ENCODE data around the gene PAQR9.
A peak's percentile ranks its signal among the peaks of the same experiment; 100 is the strongest.

Gene PAQR9

GRCh38 chr3:142947799-142948575 is 15.5 kb downstream of the PAQR9 start:
- H3K9me3 Mint-ChIP-seq (ENCODE audit: low read depth), result no peaks in the 10 kb centered on the region
- no peak overlapping the region for H3K27ac Mint-ChIP-seq
- H3K36me3 Mint-ChIP-seq, result no peaks in the 10 kb centered on the region
- H3K4me3 Mint-ChIP-seq, result no peak overlapping the region
- peaks cover 26% of the 10 kb centered on the region for H3K27me3 Mint-ChIP-seq
- no peaks in the 10 kb centered on the region for H3K4me1 Mint-ChIP-seq (ENCODE audit: low read depth)

GRCh38 chr3:142947352-142947751 is 16.1 kb downstream of the PAQR9 start:
- no peak overlapping the region for H3K27ac Mint-ChIP-seq
- no peak overlapping the region for H3K4me3 Mint-ChIP-seq
- H3K27me3 Mint-ChIP-seq, result peaks cover 26% of the 10 kb centered on the region

DNA sequence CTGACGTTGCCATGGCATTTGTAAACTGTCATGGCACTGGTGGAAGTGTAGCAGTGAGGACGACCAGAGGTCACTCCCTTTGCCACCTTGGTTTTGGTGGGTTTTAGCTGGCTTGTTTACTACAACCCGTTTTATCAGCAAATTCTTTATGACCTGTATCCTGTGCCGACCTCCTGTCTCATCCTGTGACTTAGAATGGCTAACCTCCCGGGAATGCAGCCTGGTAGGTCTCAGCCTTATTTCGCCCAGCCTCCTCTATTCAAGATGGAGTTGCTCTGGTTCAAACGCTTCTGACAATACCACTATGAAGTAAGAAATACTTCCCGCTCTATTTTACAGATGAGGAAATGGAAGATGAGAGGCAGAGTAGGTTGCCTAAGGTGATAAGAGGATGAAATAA is 16.6 kb downstream of the PAQR9 start:
- no peaks in the 10 kb centered on the region for H3K4me1 Mint-ChIP-seq (ENCODE audit: low read depth)

More at GRCh38 chr3:142947352-142947751, 16.1 kb downstream of the PAQR9 start:
- no peaks in the 10 kb centered on the region for H3K4me1 Mint-ChIP-seq (ENCODE audit: low read depth)
- H3K36me3 Mint-ChIP-seq, result no peaks in the 10 kb centered on the region
- no peaks in the 10 kb centered on the region for H3K9me3 Mint-ChIP-seq (ENCODE audit: low read depth)

DNA sequence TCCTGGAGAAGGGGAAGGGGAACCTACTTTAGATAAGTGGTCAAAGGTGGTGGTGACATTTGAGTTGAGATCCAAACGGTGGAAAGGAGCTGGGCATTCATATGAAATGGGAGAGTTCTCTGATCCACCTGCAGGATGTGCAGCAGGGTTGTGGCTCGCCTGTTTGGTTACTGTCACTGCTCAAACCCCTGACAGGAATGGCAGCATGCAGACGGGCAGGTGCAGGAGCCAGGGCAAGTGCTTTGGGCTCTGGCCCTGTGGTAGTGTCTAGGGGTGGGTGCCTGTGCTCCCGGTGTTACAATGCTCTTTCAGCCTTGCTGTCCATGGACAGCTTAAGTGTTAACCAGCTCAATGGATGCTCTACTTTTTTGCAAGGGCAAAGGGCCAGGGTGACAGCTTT is 18.5 kb downstream of the PAQR9 start:
- H3K4me1 Mint-ChIP-seq (ENCODE audit: low read depth), result no peaks in the 10 kb centered on the region
- peaks cover 21% of the 10 kb centered on the region for H3K27me3 Mint-ChIP-seq
- H3K36me3 Mint-ChIP-seq, result no peaks in the 10 kb centered on the region
- H3K27ac Mint-ChIP-seq, result no peak overlapping the region
- no peak overlapping the region for H3K4me3 Mint-ChIP-seq
- H3K9me3 Mint-ChIP-seq (ENCODE audit: low read depth), result no peaks in the 10 kb centered on the region

More for the DNA sequence above, 16.6 kb downstream of the PAQR9 start:
- Mint-ChIP-seq H3K27ac (no peak overlapping the region), H3K36me3 (no peaks in the 10 kb centered on the region), H3K27me3 (peaks cover 30% of the 10 kb centered on the region), H3K9me3 (ENCODE audit: low read depth) (no peaks in the 10 kb centered on the region), H3K4me3 (peak overlapping the region; percentile 12)

DNA sequence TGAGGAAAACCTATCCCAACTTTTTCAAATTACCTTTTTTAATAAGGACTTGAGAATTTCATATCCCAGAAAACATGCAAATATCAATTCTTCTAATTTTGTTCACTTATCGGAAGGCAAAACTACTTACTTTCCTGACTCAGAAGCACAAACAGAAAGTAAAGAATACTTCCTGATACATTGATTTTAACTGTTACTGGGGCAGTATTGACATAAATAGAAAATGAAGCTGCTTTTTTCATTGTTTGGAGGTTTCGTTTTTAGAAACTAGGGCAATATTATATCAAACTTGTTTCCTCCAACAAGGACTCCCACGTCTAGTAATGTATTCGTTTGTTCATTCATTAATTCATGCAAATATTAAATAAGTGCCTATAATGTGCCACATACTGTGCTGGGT is 19.1 kb downstream of the PAQR9 start:
- H3K27ac Mint-ChIP-seq, result no peak overlapping the region

GRCh38 chr3:142943870-142944269 is 19.6 kb downstream of the PAQR9 start:
- no peak overlapping the region for H3K27ac Mint-ChIP-seq
- no peaks in the 10 kb centered on the region for H3K36me3 Mint-ChIP-seq
- H3K9me3 Mint-ChIP-seq (ENCODE audit: low read depth), result no peaks in the 10 kb centered on the region

More for the DNA sequence above, 19.1 kb downstream of the PAQR9 start:
- H3K27me3 Mint-ChIP-seq, result peaks cover 18% of the 10 kb centered on the region
- no peaks in the 10 kb centered on the region for H3K4me1 Mint-ChIP-seq (ENCODE audit: low read depth)
- no peaks in the 10 kb centered on the region for H3K36me3 Mint-ChIP-seq
- H3K9me3 Mint-ChIP-seq (ENCODE audit: low read depth), result no peaks in the 10 kb centered on the region
- no peak overlapping the region for H3K4me3 Mint-ChIP-seq

DNA sequence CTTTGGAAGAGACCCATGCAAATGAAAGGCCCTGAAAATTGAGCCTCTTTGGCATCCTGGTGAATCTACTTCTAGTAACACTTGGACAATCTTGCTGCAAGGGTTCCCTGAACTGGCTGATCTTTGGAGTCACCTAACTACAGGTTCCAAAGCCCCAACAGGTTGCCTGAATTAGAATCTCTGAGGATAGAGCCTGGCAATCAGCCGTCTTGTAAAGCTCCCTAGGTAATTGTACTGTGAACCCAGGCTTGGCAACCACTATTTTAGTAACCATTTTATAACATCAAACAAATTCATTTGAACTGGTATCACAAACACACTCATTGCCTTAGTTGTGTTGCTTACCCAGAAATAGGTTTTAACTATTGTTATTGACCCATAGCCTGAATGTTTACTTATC is 20.1 kb downstream of the PAQR9 start:
- no peaks in the 10 kb centered on the region for H3K9me3 Mint-ChIP-seq (ENCODE audit: low read depth)
- no peaks in the 10 kb centered on the region for H3K4me1 Mint-ChIP-seq (ENCODE audit: low read depth)
- H3K36me3 Mint-ChIP-seq, result no peaks in the 10 kb centered on the region
- H3K27me3 Mint-ChIP-seq, result peaks cover 17% of the 10 kb centered on the region
- no peak overlapping the region for H3K27ac Mint-ChIP-seq
- no peak overlapping the region for H3K4me3 Mint-ChIP-seq

More at GRCh38 chr3:142943870-142944269, 19.6 kb downstream of the PAQR9 start:
- Mint-ChIP-seq H3K4me3 (no peak overlapping the region), H3K4me1 (ENCODE audit: low read depth) (no peaks in the 10 kb centered on the region), H3K27me3 (peaks cover 17% of the 10 kb centered on the region)

GRCh38 chr3:142941373-142942123 is 21.9 kb downstream of the PAQR9 start:
- H3K27ac Mint-ChIP-seq, result no peak overlapping the region
- no peaks in the 10 kb centered on the region for H3K9me3 Mint-ChIP-seq (ENCODE audit: low read depth)
- H3K4me3 Mint-ChIP-seq, result no peak overlapping the region
- H3K4me1 Mint-ChIP-seq (ENCODE audit: low read depth), result no peaks in the 10 kb centered on the region
- H3K36me3 Mint-ChIP-seq, result no peaks in the 10 kb centered on the region
- H3K27me3 Mint-ChIP-seq, result peaks cover 11% of the 10 kb centered on the region

GRCh38 chr3:142940472-142940871 is 23.0 kb downstream of the PAQR9 start:
- Mint-ChIP-seq H3K4me3 (no peak overlapping the region), H3K9me3 (ENCODE audit: low read depth) (no peaks in the 10 kb centered on the region), H3K36me3 (no peaks in the 10 kb centered on the region), H3K27me3 (peaks cover 5% of the 10 kb centered on the region), H3K4me1 (ENCODE audit: low read depth) (no peaks in the 10 kb centered on the region), H3K27ac (no peak overlapping the region)

DNA sequence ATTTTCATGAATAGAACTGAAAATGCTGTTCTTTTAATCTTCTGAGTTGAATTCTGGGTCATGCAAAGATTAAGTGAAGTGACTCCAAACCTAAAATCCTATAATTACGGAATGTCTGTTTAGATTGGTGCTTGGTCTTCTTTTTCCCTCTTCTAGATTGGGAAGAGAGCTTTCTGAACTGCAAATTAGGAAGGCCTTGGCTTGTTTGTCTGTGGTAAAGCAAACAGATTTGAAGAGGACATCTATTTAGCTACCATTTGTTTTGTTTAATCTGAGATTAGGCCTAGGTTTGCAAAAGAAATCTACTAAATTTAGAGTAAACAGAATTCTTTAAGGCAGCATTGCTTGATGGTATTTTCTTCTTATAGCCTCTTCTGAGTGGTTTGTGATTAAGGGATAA is 23.5 kb downstream of the PAQR9 start:
- Mint-ChIP-seq H3K27me3 (peaks cover 5% of the 10 kb centered on the region), H3K27ac (no peak overlapping the region), H3K36me3 (no peaks in the 10 kb centered on the region), H3K4me1 (ENCODE audit: low read depth) (no peaks in the 10 kb centered on the region), H3K4me3 (no peak overlapping the region), H3K9me3 (ENCODE audit: low read depth) (no peaks in the 10 kb centered on the region)

DNA sequence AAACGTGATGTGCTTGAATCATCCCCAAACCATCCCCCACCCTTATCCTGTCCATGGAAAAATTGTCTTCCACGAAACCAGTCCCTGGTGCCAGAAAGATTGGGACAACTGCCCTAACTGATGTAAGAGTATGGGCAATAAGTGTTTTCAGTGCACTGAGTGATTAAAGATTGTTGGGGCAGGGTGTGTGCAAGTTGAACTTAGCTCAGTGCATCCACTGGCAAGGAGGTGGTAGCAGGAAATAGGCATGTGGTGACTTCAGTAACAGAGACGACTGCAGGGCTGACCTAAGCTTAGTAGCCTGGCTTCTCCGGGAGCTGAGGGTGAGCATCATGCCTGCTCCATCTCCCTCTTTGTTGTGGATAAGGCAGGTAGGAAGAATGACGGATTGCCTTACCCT is 27.5 kb downstream of the PAQR9 start:
- no peaks in the 10 kb centered on the region for H3K36me3 Mint-ChIP-seq
- H3K9me3 Mint-ChIP-seq (ENCODE audit: low read depth), result no peaks in the 10 kb centered on the region

GRCh38 chr3:142934887-142935269 is 28.6 kb downstream of the PAQR9 start:
- Mint-ChIP-seq H3K4me3 (no peak overlapping the region), H3K9me3 (ENCODE audit: low read depth) (no peaks in the 10 kb centered on the region), H3K4me1 (ENCODE audit: low read depth) (no peaks in the 10 kb centered on the region), H3K27ac (no peak overlapping the region), H3K36me3 (no peaks in the 10 kb centered on the region), H3K27me3 (peaks cover 1% of the 10 kb centered on the region)

More for the DNA sequence above, 27.5 kb downstream of the PAQR9 start:
- Mint-ChIP-seq H3K27me3 (peaks cover 1% of the 10 kb centered on the region), H3K4me1 (ENCODE audit: low read depth) (no peaks in the 10 kb centered on the region), H3K4me3 (no peak overlapping the region), H3K27ac (no peak overlapping the region)

DNA sequence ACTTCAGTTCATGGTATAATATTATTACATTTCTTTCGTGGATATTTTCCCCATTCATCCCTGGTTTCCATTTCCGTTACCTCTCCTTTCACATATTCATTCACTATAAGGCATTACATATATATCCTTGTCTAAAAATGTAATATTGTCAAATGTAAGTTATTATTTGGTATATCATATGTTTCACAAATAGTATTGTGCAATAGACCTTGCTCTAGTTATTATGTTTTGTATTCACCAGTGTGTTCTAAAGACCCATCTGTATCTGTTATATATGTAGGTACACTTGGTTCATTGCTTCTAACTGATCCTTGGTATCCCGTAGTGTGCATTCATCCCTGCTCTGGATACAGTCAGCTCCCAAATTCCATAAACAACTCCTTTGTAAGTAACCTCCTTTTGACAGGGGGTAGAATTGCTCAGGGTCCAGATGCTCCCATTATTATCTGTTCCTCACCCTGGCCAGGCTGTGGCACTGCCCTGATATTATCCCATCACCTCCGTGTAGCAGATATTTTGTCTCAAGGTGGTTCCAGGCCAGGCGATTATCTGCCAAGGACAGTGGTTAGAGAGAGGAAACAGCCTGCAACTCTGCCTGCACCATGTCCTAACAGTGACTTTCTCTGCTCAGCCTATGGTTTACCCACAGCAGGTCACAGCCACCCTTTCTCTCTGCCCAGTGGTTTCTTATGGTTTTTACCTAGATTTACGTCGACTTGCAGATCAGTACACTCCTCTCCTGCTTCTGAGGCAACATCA is 29.2 kb downstream of the PAQR9 start:
- Mint-ChIP-seq H3K4me3 (no peak overlapping the region), H3K36me3 (no peaks in the 10 kb centered on the region), H3K27me3 (peaks cover 1% of the 10 kb centered on the region), H3K27ac (no peak overlapping the region), H3K4me1 (ENCODE audit: low read depth) (no peaks in the 10 kb centered on the region), H3K9me3 (ENCODE audit: low read depth) (no peaks in the 10 kb centered on the region)

- Mint-ChIP-seq H3K27me3 (peaks cover 2% of the 10 kb centered on the region), H3K4me3 (no peak overlapping the region), H3K36me3 (no peaks in the 10 kb centered on the region), H3K9me3 (ENCODE audit: low read depth) (no peaks in the 10 kb centered on the region), H3K4me1 (ENCODE audit: low read depth) (no peaks in the 10 kb centered on the region), H3K27ac (no peak overlapping the region)
Measured at GRCh38 chr3:142931222-142931621, 32.3 kb downstream of the PAQR9 start.

GRCh38 chr3:142930463-142930862 is 33.0 kb downstream of the PAQR9 start:
- Mint-ChIP-seq H3K36me3 (peaks cover 2% of the 10 kb centered on the region), H3K27me3 (peaks cover 6% of the 10 kb centered on the region), H3K4me1 (ENCODE audit: low read depth) (no peaks in the 10 kb centered on the region), H3K27ac (no peak overlapping the region), H3K4me3 (no peak overlapping the region), H3K9me3 (ENCODE audit: low read depth) (no peaks in the 10 kb centered on the region)

Measured in activated naive CD8-positive, alpha-beta T cell (primary cell).